GM18870 (cell line): ENCODE results near the gene SPON1.
"Not testable (repeated sequence)": the region's sequence is repeated elsewhere in the genome, so short reads cannot be mapped to it uniquely, and the experiment has no call there.

ENCODE experiments used
- ATAC-seq: cut with Tn5 transposase; IDR thresholded peaks from one replicate; pipeline ENCODE4 v1.9.1; 2021; ENCODE audit warnings: moderate library complexity; ENCODE audit not compliant: unreplicated experiment

SPON1 gene

GRCh38 chr11:14114269-14114668, 151.7 kb downstream of the SPON1 start:
- no peak for ATAC-seq

GRCh38 chr11:14114786-14115185, 152.3 kb downstream of the SPON1 start:
- no peak for ATAC-seq

- ATAC-seq: no peak
Observed at GRCh38 chr11:14117632-14118031, 155.1 kb downstream of the SPON1 start.

DNA sequence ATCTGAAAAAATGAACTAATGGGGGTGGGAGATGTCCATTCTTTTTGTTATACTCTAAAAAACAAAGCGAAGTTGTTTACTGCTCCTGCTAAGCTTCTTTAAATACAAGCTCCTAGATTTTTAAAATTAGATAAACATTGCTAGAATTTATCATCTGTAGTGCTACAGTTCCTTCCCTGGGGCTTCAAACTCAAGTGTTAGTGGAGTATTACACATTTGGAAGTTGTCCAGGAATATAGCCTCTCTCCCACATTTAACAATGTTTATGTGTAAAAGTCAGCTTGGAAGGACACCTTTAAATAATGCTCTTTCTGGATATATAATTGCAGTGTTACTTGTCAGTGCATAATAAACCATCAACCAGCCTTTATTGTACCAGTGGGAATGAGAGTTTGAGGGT, 155.5 kb downstream of the SPON1 start:
- no peak for ATAC-seq

- no peak for ATAC-seq
Observed at GRCh38 chr11:14119357-14119756, 156.8 kb downstream of the SPON1 start.

DNA sequence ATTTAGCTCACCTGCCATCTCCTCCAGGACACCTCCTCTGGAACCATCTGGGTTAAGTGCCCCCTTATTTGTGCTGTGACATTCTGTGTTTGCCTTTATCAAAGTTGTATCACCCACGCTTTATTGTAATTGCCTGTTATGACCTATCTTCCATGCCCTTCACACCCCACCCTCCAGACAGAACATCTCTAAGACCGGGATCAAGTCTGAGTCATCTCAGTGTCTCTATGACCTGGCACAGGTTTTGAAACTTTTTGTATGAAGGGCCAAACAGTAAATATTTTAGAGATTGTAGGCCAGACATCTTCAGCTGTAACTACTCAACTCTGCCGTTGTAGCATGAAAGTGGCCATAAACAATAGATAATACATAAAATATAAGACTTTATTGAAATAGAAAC, 161.8 kb downstream of the SPON1 start:
- no peak for ATAC-seq

DNA sequence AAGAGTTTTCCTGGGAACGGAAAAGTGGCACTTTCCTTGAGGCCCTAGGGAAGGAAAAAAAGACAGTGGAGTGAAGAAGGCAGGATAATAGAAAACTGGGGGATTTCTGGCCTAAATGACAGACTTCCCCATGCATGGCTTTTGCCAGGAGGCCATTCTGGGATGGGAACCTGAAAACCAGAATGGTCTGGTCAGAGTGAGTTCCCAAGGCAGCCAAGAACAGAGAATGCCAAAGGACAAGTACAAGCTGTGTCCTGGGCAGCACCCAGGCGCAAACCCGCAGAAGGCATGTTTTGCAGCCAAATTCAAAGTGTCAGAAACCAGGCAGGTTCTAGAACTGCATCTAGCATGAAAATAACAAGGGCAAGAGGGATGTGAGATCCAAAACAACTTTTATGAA, 162.4 kb downstream of the SPON1 start:
- ATAC-seq: no peak

DNA sequence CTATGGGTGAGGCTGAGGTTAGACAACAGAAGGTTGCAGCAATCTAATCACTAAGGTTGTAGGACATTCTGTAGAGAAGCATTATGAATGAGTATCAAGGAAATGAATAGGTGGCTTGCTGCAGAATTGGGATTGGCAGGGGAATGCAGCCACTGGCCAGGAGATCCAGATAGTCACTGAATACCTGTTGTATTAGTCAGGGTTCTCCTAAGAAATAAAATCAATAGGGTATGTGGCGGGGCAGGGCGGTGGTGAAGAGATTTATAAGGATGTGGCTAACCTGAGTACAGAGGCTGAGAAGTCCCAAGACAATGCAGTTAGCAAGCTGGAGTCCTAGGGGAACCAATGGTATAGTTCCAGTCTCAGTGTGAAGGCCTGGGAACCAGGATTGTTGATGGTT, 163.0 kb downstream of the SPON1 start:
- no peak for ATAC-seq

- no peak for ATAC-seq
Observed at GRCh38 chr11:14127679-14128078, 165.2 kb downstream of the SPON1 start.

DNA sequence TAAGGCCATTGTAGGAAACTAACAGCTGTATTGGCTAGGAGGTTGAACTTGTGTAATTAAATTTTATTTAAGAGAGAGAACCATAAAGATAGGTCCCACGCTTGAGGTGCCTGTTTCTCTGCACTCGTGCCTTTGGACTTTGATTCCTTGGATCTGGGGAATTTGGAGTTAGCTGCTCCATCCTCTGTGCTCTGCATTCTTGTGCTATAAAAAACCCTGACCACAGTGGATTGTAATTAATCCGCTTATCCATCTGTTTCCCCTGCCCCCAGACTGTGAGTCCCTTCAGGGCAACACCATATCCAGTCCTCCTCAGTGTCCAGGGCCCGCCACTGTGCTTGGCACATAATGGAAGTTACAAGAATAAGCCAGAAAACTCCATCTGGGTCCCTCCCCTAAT, 169.8 kb downstream of the SPON1 start:
- ATAC-seq: no peak

DNA sequence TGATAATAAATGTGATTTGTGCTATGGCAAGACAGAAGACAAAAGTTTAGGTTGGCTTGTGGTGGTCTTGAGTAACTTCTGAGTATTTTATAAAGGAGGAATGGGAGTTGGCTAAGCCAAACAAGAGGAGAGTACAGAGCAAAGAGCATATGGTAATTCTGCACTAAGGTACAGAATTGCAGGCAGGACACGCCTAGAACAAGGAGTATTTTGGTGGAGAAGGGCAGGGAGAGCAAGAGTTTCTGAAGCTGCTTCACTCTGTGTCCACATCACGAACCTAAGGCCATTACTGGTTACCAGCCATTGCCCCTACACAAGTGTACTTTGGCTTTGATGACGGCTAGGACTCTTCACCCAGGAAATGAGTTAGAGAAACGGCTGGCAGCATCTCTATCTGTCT, 170.9 kb downstream of the SPON1 start:
- ATAC-seq: no peak

GRCh38 chr11:14136561-14136960, 174.0 kb downstream of the SPON1 start:
- ATAC-seq: no peak

DNA sequence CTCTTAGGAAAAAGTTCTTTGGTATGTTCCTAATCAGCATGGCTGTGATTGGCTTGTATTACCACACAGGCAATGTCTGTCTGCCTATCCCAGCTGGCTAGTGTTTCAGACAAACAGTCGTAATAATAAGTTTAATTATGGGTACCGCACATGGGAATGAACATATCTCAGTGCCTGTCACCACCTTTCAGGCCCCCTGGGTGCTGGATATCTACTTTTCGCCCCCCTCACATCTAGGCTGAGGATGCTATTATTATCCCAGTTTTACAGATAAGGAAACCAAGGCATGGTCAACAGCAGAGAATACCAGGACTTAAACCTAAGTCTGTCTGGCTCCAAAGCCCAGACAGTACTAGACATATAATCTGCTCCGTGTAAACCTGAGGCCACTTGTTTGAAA, 174.8 kb downstream of the SPON1 start:
- no peak for ATAC-seq

GRCh38 chr11:14140991-14141390, 178.5 kb downstream of the SPON1 start:
- no peak for ATAC-seq

DNA sequence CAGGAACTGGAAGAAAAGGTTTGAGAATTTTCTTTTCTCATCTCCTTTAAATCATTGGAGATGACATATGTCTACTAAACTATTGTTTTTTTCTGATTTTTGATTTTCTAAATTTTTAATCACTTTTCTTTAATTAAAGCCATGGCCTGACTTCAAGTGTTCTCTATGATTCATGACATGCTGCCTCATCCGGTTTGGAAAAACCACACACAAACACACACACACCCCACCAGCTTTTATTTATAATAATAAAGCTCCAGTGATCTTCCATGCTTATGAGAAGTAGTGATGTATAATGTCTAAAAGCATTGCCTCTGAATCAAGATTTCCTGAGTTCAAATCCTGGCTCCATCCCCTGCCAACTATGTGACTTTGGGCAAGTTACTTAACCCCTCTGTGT, 179.2 kb downstream of the SPON1 start:
- no peak for ATAC-seq

- ATAC-seq: no peak
Observed at GRCh38 chr11:14144934-14145333, 182.4 kb downstream of the SPON1 start.

GRCh38 chr11:14148653-14149273, 186.2 kb downstream of the SPON1 start:
- no peak for ATAC-seq

DNA sequence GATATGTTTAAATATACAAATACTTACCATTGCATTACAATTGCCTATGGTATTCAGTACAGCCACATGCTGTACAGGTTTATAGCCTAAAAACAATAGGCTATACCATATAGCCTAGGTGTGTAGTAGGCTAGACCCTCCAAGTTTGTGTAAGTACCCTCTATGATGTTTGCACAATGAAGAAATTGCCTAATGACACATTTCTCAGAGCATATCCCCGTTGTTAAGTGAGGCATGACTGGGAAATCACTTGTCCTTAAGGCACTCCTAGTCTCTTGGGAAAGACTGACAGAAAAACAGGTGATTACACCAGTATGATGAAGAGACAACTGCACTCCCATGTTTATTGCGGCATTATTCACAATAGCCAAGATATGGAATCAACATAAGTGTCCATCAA, 187.2 kb downstream of the SPON1 start:
- ATAC-seq: no peak

- no peak for ATAC-seq
Observed at GRCh38 chr11:14150878-14151277, 188.4 kb downstream of the SPON1 start.

- ATAC-seq: not testable (repeated sequence)
Observed at GRCh38 chr11:14154103-14154502, 191.6 kb downstream of the SPON1 start.

DNA sequence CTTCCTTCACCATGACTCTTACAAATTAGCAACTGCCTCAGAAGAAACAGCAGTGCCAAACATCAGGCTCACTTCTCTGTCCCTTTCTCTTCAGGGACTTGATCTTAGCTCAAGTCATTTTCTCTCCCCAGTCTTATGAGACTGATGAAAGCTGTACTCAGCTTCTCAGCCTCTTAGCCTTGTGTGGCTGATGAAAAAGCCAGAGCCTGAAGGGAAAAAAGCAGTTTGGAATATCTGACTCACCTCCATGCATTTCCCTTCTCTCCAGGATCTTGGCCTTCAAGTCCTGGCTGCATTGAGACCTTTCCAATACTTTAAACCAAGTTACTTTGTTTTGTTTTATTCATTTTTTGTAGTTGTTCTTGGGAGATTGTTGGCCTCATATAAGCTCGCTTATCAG, 195.9 kb downstream of the SPON1 start:
- no peak for ATAC-seq

DNA sequence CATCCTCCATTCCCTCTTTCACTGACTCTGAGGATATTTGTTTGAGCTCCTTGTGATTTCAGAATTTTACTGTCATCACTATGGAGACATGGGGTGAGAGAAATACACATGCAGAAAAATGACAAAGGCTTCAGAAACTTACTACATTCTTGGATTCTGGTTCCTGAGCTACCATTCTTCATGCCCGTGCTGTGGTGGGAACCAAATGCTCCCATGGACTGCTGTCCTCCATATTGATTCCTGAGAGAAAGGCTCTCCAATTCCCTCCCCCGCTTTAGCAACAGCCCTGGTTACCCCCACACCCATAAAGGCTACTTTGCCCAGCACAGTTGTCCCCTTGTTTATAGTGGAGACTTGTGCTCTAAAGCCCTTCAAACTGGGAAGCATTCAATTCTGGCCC, 201.1 kb downstream of the SPON1 start:
- no peak for ATAC-seq

DNA sequence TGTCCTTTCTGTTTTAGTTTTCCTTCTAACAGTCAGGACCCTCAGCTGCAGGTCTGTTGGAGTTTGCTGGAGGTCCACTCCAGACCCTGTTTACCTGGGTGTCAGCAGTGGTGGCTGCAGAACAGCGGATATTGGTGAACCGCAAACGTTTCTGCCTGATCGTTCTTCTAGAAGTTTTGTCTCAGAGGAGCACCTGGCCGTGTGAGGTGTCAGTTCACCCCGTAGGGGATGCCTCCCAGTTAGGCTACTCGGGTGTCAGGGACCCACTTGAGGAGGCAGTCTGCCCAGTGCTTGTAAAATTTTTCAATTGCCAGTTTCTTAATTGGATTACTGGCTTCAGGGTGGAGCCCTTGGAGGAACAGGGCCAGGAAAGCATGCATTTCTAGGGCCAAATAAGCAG, 211.2 kb downstream of the SPON1 start:
- ATAC-seq: not testable (repeated sequence)
